ENCODE results near the gene MSH4.

MSH4 gene

GRCh38 chr1:75901371-75901770 lies 104.7 kb downstream of the MSH4 start:
- Histone ChIP-seq H3K4me1 (ENCODE audit: low read depth, poor library complexity, severe bottlenecking) (no peaks in the 10 kb centered on the region), H3K4me3 (IDR thresholded peaks at IDR 0.05; ENCODE audit: insufficient read depth, low read depth, low read length) (no peak overlapping the region), H3K79me2 (ENCODE audit: insufficient read depth, low read depth) (no peaks in the 10 kb centered on the region), H3K27me3 (ENCODE audit: insufficient read depth, low read depth) (no peaks in the 10 kb centered on the region), H3K36me3 (ENCODE audit: insufficient read depth) (no peaks in the 10 kb centered on the region), H3K9ac (no peak overlapping the region), H2AFZ (ENCODE audit: low read depth) (no peak overlapping the region), H3K4me2 (no peak overlapping the region), H3K27ac (no peak overlapping the region), H4K20me1 (ENCODE audit: insufficient read depth) (no peaks in the 10 kb centered on the region)
- TF ChIP-seq CTCF (conservative IDR thresholded peaks at IDR 0.05; ENCODE audit: low read depth, low read length), result no peak

- Histone ChIP-seq H3K36me3 (ENCODE audit: insufficient read depth) (no peaks in the 10 kb centered on the region), H3K4me2 (no peak overlapping the region), H3K4me1 (ENCODE audit: low read depth, poor library complexity, severe bottlenecking) (no peaks in the 10 kb centered on the region), H3K27ac (no peak overlapping the region), H3K79me2 (ENCODE audit: insufficient read depth, low read depth) (no peaks in the 10 kb centered on the region), H4K20me1 (ENCODE audit: insufficient read depth) (no peaks in the 10 kb centered on the region), H3K4me3 (IDR thresholded peaks at IDR 0.05; ENCODE audit: insufficient read depth, low read depth, low read length) (no peak overlapping the region), H2AFZ (ENCODE audit: low read depth) (no peak overlapping the region), H3K9ac (no peak overlapping the region), H3K27me3 (ENCODE audit: insufficient read depth, low read depth) (no peaks in the 10 kb centered on the region)
- TF ChIP-seq CTCF (conservative IDR thresholded peaks at IDR 0.05; ENCODE audit: low read depth, low read length), result peak; percentile 35; the same call in 1 of the 2 replicates
Observed at GRCh38 chr1:75908717-75909152, 112.1 kb downstream of the MSH4 start.

- Histone ChIP-seq H3K9ac (no peak overlapping the region), H3K36me3 (ENCODE audit: insufficient read depth) (no peaks in the 10 kb centered on the region), H3K4me2 (no peak overlapping the region), H2AFZ (ENCODE audit: low read depth) (no peak overlapping the region), H3K4me3 (IDR thresholded peaks at IDR 0.05; ENCODE audit: insufficient read depth, low read depth, low read length) (no peak overlapping the region), H3K4me1 (ENCODE audit: low read depth, poor library complexity, severe bottlenecking) (no peaks in the 10 kb centered on the region), H3K27ac (no peak overlapping the region), H3K79me2 (ENCODE audit: insufficient read depth, low read depth) (no peaks in the 10 kb centered on the region), H3K27me3 (ENCODE audit: insufficient read depth, low read depth) (no peaks in the 10 kb centered on the region), H4K20me1 (ENCODE audit: insufficient read depth) (no peaks in the 10 kb centered on the region)
- no peak for TF ChIP-seq CTCF (conservative IDR thresholded peaks at IDR 0.05; ENCODE audit: low read depth, low read length)
Observed at GRCh38 chr1:75916834-75917233, 120.2 kb downstream of the MSH4 start.

GRCh38 chr1:75922698-75923097 lies 126.0 kb downstream of the MSH4 start:
- TF ChIP-seq CTCF (conservative IDR thresholded peaks at IDR 0.05; ENCODE audit: low read depth, low read length), result no peak
- Histone ChIP-seq H3K36me3 (ENCODE audit: insufficient read depth) (no peaks in the 10 kb centered on the region), H3K27ac (no peak overlapping the region), H3K9ac (no peak overlapping the region), H3K4me3 (IDR thresholded peaks at IDR 0.05; ENCODE audit: insufficient read depth, low read depth, low read length) (no peak overlapping the region), H4K20me1 (ENCODE audit: insufficient read depth) (no peaks in the 10 kb centered on the region), H2AFZ (ENCODE audit: low read depth) (no peak overlapping the region), H3K4me1 (ENCODE audit: low read depth, poor library complexity, severe bottlenecking) (no peaks in the 10 kb centered on the region), H3K4me2 (no peak overlapping the region), H3K27me3 (ENCODE audit: insufficient read depth, low read depth) (no peaks in the 10 kb centered on the region), H3K79me2 (ENCODE audit: insufficient read depth, low read depth) (no peaks in the 10 kb centered on the region)
